IPS-NIHi7 (cell line): ENCODE measurements around the gene HEXD.
"Not testable (repeated sequence)": the region's sequence is repeated elsewhere in the genome, so short reads cannot be mapped to it uniquely, and the experiment has no call there.

ENCODE experiments used
- DNase-seq: peaks from one replicate; pipeline ENCODE4 v3.0.0; 2012; ENCODE audit warnings: mixed read lengths; ENCODE audit errors: extremely low spot score

HEXD gene

DNA sequence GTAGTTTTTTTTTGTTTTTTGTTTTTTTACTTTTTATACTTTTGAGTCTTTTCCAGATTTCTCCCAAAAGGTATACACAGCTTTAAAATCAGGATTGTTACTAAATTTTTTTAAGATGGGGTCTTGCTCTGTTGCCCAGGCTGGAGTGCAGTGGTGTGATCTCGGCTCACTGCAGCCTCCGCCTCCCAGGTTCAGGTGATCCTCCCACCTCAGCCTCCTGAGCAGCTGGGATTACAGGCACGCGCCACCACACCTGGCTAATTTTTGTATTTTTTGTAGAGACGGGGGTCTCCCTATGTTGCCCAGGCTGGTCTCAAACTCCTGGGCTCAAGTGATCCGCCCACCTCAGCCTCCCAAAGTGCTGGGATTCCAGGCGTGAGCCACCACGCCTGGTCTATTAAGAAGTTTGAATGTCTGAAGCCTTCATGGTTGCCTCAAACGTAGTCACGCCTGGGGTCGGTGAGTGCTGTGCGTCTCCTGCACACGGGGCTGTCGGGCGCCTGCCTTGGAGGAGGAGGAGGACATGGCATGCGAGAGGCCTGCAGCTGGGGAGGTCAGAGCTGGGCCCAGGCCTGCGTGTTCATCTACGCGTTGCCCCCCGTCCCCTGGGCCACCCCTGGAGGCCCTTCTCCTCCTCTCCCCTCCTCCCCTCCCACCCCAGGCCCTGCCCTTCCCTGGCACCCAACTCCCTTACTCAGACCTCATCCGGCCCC lies 35.8 kb upstream of the HEXD start:
- not testable (repeated sequence) for DNase-seq

DNA sequence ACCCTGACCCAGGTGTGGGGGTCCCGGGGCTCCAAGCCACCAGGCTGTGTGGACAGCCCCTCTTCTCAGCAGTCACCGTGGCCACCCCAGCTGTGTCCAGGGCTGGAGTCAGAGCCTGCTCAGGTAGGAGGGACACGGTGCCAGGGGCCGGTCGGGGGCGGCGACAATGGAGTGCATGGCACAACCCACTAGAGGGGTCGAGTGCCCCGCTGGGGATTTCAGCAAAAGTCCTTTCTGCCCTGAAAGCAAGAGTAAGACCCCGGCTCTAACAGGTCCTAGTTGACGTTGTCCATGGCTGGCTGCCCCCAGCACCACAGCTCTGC lies 35.3 kb upstream of the HEXD start:
- DNase-seq = no peak

DNA sequence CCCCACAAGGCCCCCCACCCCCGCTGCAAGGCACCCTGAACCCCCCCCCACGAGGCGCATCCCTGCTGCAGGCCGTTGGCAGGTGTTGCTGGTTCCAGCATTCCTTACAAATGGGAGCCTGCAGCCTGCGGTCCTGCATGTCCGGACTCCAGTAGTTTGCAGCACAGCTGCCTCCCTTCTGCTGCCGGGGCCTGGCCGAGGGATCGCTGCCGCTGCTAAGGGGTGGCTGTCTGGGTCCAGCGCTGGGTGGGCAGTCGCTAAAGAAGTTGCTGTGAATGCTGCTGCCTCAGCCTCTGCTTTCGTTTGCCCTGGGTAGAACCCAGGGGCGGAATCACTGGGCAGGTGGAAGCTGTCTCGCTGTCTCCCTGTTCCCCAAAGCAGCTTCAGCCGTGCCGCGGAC lies 34.7 kb upstream of the HEXD start:
- no peak for DNase-seq

DNA sequence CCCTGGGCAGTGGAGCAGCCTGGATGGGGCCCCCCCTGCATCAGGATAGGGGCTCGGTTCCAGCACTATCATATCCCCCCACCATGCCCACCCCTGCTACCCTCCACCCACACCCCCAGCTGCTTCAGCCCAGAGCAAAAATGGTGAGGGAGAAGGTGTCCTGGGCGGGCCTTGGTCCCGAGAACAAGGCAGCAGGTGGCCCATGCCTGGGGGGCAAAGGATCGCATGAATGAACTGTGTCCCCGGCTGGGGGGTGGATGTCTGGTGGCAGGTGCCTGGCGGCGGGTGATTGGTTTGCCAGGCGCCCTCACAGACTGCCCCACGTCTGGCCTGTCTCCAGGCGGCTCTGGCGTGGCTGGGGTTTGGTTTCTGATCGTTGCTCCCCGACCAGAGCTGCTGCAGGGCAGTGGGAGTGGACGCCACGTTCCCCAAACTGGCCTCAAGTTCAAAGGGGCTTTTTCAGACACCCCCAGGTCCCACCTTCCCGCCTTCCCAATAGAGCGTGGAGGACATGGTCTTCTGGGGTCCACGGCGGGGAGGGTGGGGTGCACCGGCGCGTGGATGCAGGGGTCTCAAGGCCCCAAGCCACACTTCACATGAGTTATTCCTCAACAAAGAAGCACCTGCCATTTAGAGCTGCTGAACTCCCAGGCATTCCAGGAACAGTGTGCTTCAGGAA lies 34.0 kb upstream of the HEXD start:
- no peak for DNase-seq

DNA sequence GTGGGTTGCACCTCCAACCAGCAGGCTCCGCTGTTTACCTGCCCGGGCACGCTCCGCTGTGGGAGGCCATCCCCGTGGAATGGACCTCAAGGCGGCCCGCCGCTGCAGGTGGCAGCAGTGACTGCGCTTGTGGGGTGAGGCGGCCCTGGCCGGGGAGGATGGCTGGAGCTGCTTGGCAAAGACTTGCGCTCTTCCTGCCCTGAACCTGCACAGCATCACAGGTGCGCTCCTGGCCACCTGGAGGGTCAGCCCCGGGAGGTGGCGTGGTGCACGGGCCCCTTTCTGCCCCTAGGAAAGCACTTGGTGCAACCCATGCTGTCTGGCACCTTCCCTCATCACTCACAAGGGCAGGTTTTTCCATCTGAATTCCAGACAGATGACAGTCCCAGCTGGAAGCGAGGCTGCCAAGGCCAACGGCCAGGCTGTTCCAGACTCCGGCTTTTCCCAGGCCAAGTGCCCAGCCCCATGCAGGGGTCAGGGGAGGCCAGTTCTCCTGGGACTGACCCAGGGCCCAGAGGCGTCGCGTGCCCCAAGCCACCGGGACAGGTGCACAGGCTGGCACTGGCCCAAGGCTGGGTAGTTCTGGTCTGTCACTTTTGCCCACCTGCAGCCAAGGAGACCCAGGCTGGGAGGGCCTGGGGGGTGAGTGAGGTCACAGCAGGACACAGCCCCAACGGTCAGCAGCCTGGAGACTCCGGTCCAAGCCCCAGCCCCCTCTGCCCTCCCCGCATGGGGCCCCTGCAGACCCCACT lies 33.2 kb upstream of the HEXD start:
- no peak for DNase-seq

DNA sequence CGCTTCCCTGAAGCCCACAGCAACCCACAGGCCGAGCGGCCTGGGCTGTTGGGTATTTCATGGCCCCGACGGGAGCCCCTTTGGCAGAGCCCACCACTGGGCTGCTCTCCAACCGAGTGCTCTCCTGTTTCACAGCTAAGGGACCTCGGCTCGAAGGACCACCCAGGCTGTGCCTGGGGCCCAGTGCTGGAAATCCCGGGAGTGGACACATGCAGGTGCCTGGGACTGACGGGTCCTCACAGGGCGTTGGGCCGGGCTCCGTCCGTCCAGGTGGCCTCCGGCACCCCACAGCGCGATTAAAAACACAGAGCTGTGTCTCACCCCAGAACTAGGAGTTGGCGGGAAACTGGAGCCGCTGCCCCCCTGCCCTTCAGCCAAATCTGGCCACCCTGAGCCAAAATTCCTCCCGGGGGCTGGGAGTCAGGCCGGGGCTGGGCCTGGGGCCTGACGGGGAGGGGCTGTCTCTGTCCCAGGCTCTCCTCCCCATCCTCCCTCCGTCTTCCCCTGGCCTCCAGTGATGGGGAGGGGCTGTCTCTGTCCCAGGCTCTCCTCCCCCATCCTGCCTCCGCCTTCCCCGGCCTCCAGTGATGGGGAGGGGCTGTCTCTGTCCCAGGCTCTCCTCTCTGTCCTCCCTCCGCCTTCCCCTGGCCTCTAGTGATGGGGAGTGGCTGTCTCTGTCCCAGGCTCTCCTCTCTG lies 32.4 kb upstream of the HEXD start:
- DNase-seq = no peak

DNA sequence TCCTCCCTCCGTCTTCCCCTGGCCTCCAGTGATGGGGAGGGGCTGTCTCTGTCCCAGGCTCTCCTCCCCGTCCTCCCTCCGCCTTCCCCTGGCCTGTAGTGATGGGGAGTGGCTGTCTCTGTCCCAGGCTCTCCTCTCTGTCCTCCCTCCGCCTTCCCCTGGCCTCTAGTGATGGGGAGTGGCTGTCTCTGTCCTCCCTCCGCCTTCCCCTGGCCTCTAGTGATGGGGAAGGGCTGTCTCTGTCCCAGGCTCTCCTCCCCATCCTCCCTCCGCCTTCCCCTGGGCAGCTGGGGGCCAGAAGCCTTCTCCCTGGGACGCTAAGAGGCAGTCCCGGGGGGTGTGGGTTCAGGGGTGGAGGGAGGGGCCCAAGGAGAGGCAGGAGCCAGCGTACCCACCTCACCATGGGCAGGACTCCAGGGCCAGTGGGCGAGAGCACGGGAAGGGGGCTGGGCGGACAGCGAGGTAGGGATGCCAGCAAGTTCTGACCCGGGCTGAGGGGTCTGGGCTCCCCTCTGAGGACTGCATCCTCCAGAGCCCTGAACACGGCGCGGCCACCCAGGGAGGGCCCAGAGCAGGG lies 31.8 kb upstream of the HEXD start:
- DNase-seq = no peak

DNA sequence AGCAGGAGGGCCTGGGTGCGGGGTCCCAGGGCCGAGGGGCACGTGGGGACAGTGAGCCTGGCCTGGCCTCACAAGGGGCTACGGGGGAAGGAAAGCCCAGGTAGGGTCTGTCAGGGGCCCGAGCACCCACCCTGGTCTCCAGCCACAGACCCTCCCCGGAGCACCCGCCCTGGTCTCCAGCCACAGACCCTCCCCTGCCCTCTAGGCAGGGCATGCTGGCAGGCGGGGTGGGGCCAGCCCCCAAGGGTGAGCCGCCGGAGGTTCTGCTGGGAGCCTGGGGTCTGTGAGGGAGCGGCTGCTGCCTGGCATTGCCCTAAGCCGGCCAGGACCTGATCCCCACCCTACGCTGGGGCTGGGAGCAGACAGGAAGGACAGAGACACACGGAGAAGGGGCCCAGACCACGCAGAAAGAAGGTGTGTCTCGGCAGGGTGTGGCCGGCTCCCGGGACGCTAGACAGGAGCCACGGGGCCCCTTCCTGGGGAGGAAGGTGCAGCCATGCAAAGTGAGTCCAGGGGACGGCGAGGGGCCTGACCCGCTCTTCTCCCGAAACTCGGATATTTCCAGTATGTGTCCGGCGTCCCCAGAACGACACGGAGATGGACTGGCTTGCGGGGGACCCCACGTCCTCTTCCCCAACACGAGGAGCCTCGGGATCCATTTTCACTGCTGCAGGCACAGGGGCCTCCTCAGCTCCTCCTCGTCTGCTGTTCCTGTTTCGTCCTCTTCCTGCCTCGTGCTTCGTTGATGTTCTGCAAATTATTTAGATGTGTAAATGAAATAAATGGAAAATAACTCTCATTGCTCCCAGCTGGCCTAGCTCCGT lies 31.1 kb upstream of the HEXD start:
- DNase-seq = no peak

DNA sequence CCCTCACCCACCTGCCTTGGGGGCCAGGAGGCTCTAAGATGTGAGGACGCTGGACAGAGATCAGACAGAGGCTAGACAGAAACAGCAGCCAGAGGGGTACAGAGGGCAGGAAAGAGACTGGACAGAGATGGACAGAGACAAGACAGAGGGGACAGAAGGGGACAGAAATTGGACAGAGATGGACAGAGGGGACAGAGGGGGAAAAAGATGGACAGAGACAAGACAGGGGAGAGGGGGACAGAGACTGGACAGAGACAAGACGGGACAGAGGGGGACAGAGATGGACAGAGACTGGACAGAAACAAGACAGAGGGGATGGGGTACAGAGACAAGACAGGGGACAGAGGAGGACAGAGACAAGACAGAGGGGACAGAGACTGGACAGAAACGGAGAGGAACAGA lies 30.4 kb upstream of the HEXD start:
- no peak for DNase-seq

DNA sequence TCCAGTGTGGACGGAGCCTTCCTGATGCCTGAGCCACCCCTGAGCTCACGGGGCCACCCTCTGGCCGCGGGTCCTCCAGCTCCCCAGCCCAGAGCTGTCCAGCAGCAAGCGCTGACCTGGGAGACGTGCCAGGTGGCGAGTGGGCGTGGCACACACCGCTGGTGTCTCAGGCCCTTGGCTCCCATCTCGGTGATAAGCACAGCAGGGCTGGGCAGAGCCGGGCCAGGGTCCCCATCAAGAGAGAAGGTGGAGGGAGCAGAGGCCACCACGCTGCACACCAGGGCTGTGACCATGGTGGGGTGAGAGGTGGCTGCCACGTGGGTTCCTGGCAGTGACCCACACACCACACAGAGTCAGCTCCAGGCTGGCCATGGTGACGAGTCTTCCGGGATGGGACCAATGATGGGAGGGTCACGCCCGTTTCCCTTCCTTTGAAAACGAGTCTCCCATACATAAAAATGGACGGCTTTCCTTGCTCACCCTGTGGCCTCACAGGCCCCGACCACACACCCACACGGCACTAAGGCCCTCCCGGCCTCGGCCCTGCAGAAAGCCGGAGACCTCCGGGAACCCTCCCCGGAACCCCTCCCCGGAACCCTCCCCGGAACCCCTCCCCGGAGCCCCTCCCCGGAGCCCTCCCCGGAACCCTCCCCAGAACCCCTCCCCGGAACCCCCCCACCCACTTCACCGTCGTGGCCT lies 29.8 kb upstream of the HEXD start:
- no peak for DNase-seq

DNA sequence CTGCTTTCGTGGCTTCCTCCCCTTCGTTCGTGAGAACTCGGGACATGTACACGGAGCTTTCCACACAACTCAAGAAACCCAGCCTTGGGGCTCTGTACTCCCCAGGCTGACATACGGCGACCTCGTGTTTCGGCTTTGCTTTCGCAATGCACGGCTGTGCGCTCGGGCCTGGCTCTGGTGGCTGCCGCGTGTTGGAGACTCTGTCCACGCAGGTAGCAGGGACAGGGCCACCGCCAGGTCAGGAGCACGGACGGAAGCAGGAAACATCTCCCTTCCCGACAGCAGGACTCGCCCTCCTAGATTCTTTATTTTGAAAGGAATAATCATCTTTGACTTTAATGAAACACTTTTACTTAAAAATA lies 29.2 kb upstream of the HEXD start:
- no peak for DNase-seq

DNA sequence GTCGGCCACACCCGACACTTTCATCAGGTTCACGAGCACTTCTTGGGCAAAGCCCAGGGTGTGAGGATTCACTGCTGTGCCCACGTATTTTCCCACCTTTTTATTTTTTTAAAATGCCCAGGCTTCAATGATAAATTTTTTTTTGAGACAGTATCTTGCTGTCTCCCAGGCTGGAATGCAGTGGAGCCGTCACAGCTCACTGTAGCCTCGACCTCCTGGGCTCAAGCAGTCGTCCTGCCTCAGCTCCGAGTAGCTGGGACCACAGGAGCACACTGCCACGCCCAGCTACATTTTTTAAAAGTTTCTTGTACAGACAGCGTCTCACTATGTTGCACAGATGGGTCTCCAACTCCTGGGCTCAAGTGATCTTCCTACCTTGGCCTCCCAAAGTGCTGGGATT lies 28.8 kb upstream of the HEXD start:
- DNase-seq = no peak

DNA sequence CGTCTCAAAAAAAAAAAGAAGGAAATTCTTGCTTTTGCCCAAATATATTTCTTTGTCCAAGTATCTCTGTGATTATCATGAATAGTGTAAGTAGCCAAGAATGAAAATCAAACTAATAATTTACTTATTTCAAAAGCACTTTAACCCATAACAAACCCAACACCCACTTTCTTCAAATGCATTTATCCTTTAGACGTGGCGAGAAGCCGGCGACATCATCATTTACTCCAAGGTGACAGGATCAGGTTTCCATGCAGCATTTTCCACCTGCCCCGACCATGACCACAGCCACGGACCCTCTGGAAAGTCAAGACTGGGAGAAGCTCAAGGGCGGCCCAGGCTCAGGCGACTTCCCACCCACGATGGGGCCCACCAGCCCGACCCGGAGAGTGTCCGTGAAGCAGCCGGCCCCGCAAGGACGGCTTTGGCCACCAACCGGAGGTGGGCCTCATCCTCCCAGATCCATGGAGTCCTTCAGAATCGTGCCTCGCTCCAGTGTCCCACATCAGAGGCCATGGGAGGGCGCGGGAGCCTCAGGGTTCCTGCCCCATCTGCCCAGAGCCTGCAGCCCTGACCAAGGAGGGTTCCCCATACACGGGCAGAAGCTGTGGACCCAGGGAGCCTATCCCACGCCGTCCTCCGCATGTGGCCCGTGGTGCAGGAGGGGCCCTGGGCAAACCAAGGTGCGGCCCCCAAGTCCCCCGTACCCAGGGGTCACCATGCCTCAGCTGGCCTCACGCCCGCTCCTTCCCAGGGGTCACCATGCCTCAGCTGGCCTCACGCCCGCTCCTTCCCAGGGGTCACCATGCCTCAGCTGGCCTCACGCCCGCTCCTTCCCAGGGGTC lies 27.9 kb upstream of the HEXD start:
- DNase-seq = no peak

DNA sequence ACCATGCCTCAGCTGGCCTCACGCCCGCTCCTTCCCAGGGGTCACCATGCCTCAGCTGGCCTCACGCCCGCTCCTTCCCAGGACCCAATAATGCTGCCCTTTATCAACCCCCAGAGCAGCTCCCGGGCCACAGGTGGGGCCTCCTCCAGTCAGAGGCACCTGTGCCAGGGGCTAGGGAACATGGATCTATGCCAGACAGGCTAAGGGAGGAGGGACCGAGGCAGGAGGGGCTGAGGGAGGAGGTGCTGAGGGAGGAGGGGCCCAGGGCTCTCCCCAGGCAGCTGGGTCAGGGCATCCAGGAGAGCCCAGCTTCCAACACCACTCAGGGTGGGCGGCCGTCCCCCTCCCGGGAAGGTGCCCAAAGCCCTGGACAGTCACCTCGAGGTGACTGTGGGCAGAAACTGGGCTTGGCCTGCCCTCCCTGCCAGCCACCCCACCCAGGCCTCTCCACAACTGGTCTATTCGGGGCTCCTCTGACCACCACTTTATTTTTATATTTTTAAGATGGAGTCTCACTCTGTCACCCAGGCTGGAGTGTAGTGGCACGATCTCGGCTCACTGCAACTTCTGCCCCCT lies 27.2 kb upstream of the HEXD start:
- no peak for DNase-seq

DNA sequence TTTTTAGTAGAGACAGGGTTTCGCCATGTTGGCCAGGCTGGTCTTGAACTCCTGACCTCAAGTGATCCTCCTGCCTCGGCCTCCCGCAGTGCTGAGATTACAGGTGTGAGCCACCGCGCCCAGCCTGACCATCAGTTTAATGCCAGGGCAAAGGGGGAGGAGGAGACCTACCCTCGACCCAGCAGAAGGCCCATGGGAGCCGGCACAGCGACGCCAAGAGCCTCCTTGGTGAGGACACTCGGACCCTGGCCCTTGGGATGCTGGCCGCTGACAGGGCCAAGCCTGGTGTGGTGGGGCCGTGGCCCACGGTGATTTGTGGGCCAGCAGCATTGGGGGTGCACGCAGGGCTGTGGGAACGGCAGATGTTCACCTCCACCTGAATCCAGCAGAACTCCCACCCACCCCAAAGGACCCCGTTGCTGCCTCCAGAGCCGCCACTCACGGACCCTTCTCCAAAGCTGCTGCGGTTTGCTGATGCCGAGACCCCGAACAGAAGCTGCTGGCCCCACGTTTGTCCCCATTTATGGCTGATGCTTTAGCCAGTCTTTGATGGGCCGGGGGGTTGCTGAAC lies 26.6 kb upstream of the HEXD start:
- no peak for DNase-seq

DNA sequence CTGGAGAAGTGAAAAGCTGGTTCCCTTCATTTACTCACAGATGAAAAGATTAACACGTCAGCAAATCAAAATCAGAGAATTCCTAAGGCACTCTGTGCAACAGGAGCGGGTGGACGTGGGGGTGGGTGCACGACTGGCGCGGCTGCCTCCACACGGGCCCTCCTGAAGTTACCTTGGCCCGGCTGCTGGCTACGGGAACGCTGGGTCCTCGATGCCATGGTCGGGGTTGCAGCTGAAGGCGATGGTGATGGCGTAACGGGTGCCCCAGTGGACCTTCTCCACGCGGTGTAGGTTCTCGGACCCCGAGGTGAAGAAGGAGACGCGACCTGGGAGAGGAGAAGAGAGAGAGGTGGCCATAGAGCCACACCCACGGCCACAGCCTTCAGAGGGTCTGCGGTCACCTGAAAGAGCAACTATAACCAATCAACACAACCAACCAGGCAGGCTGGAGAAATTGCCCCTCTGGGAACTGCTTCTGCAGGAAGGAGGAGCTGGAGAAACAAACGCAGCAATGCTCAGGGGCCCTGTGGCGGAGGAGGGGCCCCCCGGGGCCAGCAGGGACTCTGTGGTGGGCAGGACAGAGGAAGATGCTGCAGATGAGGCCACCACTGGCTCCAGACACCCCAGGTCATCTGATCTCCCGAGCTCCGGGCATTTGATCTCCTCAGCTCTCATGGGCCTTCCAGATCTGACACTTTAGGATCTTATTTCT lies 25.8 kb upstream of the HEXD start:
- DNase-seq = no peak

DNA sequence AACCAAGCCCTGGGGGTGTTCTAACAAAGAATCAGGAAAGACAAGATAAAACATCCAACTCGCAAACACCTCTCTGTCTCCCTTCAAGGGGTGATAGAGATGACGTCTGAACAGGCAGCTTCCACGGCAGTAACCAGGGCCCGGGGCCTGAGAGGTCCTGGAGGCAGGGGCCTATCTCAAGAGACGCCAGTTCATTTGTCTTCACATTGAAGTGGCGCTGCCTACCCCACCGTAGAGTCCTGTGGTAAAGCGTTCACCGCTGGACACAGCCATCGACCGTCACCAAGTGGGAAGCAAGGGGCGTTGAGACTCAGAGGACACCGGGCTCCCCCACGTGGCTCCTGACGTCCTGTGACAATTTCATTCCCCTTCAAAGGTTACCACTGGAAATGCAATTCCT lies 25.2 kb upstream of the HEXD start:
- no peak for DNase-seq

DNA sequence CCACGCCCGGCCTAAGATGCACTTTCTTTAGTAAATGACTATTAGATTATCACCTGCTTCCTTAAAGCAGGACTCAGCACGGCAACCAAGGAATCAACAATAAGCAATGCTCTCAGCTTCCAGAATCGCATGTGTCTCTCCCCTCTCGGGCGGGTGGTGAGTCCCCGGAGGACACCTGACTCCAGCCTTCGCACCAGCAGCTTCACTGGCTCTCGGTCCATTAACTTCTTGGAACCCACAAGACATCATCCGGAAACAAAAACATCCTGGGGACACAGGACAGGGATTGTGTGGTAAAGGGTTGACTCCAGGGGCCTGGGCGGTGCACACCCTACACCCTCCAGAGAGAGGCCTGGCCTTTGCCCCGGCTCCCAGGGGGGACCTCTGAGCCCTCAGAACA lies 23.9 kb upstream of the HEXD start:
- no peak for DNase-seq
